GM21390 (cell line): ENCODE results near the gene FBXW4.
"Not testable (repeated sequence)": the region's sequence is repeated elsewhere in the genome, so short reads cannot be mapped to it uniquely, and the experiment has no call there.

Experiments used
- ATAC-seq: cut with Tn5 transposase; IDR thresholded peaks from one replicate; pipeline ENCODE4 v1.9.1; 2021; ENCODE audit not compliant: unreplicated experiment

FBXW4 gene

DNA sequence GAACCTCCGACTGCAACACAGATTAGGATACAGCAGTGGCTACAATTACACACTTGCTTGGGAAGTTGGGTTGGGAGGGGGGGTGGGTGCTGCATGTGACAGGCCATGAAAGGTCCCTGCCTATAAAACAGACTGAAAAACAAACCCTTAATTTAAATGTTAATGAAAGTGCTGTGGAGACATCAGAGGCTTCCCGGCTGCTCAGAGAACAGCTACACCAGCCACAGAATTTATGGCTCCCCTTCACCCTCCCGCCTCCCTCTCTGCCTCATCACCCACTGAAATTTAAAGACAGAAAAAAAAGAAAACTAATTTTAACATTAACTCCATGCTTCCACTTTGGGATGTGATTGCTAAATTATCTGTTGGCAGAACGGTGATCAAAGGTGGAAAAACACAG, 34.7 kb downstream of the FBXW4 start:
- no peak for ATAC-seq

DNA sequence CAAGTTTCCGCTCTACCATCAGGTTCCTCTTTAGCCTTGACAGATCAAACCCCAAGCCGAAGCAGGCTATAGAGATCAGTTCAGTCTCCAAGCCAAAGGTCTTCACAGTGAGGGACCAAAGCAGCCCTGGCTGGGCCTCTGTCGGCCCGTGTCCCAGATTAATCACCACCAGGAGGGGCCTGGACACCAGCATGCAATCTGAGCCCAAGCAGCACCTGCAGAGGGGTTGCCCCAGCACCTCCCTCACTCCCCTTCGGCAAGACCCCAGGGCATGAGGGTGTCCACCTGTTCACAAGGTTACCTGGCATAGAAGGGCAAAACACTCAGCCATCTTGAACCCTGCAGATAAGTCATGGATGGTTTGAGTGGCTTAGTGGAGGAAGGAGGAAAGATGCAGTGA, 36.0 kb downstream of the FBXW4 start:
- ATAC-seq, result no peak

DNA sequence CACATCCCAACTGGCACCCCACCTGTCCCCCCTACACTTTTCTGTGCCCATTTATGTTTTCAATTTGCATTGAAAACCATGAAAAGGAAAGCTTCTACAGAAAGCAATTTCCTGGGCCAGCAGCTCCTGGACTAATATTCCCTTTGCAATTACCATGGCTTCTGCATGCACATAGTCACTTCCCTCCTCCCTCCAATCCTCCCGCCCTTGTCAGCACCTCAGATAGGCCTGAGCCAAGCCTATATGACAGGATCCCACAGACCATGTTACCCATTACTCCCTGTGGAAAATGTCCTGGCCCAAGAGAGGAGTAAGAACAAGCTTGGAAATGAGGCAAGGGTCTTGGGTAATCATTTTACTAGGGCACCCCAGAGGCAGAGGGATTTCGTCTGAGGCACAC, 38.1 kb downstream of the FBXW4 start:
- no peak for ATAC-seq

DNA sequence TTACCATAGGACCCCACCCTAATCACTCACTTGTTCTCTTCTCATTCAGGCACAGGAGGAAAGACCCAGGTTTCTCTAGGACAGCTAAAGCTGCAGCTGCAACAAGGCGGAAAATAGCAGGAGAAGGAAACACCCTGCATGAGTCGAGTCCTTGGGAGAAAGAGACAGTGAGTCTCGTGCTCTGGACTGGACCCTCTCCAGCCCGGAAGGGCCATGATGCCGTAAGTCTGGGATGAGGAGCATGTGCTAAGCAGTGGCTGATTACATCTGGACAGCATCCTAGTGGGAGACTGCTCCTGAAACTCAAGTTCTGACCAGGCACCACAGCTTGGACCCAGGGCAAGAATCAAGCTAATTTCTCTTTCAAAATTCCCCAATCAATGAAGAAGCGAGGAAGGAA, 39.4 kb downstream of the FBXW4 start:
- no peak for ATAC-seq

DNA sequence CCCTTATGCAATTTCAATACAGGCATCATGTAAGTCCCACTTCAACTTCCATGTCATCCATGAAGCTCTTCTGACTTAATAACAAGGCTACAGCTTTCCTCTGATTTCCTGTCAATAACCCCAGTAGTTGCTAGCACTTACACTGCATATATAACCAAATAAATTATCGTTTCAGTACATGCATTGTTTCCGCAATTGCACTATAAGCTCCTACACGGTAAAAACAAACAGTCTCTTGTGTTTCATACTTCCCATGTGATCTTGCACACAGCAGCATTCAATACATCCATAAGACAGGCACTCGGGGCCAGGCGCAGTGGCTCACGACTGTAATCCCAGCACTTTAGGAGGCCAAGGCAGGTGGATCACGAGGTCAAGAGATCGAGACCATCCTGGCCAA, 41.4 kb downstream of the FBXW4 start:
- no peak for ATAC-seq

DNA sequence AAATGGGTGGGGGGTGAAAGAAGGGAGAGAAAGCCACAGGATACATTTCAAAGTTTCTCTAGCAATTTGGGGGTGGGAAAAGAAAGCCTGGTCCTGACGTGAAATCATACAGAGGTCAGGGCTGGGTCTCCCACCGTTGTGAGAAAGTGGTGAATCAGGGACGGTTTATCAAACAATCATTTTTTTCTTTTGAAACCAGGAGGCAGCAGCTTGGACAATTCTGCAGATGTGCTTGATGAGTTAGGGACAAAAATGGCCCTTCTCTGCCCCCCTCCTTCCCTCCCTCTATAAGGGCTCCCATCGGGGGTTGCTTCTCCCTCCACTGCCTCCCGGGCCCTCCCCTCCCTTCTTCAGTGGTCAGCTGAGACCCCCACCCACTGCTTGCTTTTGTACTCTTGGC, 43.6 kb downstream of the FBXW4 start:
- no peak for ATAC-seq

DNA sequence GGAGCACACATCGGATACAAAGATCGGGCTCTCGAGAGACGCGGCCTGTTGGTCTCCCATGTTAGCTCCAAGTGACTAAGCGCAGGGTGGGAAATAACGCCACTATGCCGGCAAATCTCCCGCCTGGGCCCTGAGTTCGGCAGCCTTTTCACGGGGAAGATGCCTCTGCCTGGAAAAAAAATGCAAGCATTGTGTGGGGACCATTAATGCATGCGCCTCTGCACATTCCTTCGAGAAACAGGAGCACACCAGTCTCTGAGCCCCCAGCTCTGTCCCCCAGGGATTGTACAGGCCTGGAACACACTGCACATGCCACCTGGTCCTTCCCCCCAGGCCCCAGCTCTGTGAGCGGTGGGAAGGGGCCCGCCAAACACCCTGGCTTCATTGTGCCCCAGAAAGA, 44.1 kb downstream of the FBXW4 start:
- no peak for ATAC-seq

DNA sequence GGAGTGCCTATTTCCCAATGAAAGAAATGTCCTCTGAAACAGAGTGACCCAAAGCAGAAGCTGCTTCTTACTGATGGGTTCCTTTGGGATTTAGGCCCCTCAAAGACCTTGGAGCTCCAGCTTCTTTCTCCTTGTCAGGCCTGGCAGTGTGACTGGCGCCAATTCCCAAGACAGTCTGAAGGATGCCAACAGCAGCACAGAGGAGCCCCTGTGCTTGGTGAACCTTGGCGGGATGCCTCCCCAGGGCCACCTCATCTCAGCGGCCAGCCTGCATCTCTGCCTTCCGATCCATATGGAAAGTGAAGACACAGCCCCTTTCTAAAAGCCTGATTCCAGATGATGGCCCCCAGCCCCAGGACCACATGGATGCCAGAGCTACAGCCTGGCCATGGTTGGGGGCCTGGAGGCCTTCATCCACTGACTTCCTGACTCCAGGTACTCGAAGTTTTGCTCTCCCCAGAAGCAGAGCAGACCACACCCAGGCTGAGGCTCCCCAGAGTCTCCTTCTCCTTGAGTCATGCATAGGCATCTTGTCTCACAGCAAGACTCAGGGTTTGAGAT, 45.4 kb downstream of the FBXW4 start:
- no peak for ATAC-seq

DNA sequence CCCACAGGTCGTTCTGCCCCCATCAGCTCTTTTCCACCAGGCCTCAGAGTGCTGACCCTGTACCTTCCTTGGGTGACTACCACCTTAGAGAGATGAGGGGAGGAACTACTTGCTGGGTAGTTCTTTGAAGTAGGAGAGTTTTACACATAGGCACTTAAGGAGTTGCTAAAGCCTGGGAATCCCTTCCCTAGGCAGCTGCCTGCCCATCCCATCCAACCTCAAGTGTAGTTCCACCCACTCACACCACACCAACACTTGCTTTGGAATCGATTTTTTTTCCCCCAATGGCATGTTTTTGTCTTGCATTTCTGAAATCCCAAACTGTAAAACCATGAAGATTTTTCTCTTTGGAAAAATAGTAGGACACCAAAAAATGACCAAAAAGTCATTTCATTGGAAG, 47.7 kb downstream of the FBXW4 start:
- no peak for ATAC-seq

DNA sequence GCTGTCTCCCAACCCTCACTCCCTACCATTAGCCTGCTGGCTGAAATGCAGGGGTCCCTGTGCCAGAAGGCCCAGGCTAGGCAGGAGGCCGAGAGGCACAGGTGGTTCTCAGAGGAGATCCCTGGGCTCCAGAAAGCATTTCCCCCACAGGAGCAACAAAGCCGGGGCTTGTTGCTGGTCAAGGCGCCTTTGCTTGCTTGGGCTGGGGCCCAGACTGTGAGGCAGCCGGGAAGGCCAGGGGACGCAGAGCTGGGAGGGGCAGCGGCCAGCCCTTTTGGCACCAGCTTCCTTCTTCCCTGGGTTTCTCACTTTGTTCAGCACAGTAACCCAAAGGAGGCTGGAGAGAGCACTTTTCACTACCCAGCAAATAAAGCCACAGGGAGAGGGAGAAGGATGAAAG, 48.6 kb downstream of the FBXW4 start:
- ATAC-seq, result no peak

DNA sequence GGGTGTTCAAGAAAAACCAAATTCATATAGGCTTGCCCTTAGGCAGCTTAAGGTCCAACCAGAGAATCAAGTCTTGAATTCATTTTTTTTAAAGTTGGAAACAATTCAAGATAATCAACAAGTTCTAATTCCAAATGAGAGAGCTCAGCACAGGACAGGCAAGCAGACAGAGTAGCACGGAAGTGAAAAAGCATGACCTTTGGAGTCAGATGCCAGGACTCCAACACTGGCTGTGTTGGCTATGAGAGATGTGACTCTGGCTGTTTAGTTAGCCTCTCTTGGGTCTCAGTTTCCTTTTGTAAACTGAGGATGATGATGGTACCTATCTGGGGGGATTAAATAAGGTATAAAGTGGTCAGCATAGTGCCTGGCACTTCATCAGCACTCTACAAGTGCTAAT, 49.3 kb downstream of the FBXW4 start:
- no peak for ATAC-seq

DNA sequence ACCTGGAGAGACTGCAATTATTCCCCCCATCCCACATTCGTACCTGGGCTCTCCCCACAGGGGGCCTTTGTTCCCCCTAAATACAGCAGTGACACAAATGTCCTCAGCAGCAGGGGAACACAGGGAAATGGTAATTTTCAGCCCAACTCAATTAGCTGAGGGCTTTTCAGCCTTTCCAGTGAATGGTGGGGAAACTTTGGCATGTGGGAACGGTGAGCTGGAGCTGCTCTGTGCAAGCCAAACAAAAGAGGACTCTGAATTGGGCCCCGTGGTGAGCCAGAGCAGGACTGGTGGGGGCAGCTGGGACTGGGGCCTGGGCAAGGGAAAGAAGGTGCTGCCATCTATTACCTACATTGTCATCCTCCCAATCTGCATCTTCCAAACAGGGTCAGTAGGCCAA, 51.0 kb downstream of the FBXW4 start:
- ATAC-seq, result no peak

DNA sequence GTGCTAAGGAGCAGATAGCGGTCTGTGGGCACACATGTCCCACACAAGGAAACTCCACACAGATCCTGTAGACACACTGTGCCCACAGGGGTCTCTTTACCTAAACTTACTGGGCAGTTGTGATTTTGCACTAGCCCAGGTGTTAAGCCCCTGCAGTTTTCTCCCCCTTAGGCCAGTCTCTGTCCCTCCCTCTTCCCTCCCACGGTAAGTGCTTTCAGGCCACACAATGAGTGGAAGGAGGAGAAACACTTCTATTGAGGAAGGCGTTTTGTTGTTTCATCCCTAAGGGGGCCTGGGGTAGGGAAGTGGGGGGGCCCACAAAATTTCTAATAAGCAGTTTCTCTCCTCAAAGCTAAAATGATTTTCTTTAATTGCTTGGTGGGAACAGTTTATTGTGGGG, 51.4 kb downstream of the FBXW4 start:
- ATAC-seq, result no peak

DNA sequence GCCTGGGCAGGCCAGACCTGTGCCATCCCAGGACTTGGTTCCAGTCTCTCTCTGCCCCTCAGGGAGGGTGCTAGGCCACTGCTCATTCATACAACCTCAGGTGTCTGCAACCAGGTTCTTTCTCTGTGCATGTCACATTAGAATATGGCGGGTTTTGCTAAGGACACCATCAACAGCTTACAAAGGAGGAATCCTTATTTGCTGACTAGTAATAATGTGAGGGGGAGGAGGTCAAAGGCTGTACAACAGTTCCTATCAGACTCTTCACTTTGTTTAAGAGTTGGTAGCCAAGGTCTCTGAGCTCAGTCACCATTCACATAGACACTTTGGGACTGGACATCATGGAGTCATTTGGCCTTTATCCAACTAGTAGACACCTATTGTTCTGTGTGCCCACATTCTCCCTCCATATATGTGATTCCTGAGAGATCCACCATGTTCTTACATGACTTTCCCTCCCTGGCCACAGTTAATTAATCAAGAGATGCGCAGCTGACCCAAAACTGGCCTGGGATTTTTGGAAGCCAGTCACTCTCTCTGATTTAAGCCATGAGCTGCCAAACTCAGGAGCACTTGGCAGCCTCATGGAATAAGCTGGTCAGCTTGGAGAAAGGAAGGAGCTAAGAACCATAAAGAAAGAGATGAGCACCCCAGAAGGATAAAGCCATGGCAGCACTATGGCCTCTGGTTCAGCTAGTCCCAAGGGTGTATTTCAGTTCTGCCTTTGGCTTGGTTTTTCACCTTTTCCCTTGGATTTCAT, 55.6 kb downstream of the FBXW4 start:
- ATAC-seq, result no peak

DNA sequence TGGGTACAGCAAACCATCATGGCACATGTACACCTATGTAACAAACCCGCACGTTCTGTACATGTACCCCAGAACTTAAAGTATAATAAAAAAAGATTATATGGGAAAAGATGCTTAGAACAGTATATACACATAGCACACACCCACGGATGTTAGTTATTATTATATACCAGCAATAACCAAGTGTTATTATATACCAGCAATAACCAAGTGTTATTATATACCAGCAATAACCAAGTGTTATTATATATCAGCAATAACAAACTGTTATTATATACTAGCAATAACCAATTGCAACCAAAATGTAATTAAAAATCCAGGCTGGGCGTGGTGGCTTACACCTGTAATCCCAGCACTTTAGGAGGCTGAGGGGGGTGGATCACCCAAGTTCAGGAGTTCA, 61.5 kb downstream of the FBXW4 start:
- not testable (repeated sequence) for ATAC-seq

DNA sequence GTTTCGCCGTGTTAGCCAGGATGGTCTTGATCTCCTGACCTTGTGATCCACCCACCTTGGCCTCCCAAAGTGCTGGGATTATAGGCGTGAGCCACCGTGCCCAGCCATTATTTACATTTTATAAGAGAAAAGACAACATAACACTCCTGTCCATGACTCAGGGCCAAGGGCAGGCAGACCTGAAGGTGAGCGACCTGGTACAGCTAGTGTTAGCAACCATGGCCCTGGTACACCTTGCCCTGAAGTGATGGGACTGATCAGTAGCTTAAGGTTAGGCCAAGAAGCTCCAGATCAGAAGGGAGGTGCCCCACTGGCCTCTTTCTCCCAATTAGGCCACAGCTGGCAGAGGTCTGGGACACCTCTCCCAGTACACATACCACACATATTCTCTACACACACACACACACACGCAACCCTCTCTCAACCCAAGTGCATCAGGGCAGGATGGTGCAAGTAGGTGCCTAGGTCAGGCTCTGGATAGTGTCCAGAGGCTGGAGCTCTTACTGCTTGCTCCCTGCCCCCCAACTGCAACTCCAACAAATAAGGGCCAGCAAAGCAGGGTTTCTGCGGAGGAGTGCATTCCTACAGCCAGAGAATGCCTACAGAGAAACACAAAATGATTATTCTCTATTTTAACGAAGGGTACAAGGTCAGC, 63.0 kb downstream of the FBXW4 start:
- no peak for ATAC-seq

DNA sequence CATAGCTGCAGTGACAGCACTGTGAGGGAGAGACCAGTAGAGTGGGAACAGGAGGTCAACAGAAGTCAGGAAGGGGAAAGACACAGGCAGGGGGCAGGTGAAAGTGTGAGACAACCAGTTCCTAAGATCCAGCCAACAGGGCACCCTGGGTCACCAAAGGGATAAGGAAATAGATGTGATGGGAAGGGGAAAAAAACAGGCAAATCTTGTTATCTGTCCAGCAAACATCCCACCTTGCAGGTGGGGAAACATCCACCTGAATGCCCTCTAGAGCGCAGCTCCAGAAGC, 64.4 kb downstream of the FBXW4 start:
- no peak for ATAC-seq

DNA sequence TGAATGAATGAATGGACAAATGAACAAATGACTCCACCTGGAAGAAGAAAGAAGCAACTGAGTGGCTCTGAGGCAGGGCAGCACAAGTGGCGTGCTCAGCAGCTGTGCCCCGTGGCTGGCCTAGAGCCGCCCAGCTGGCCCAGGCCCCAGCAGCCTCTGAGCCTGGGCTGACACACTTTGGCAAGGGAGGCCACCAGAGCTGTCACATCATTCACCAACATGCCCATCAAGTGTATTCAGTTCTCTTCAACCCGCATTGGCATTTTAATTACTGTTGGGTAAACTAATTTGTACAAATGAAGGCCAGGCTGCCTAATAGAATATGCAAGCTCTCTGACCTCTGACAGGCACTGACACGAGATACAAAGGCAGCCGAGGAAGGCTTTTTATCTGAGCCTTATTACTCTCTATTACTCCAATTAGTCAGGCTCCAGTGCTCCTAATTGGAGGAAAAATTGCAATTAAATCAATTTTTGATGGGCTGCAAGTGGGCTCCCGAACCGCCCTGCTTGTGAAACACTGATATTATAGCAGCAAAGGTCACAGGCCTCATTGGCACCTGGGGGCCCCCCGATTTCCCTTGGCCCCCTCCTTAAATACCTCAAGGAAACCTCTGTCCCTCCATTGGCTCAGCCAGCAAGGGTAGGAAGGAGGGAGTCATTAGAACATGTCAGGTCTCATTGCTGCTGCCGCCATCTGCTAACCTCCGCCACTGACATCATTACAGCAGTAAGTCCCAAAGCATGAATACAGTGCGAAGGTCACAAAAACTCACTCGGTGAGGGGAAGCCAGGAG, 64.9 kb downstream of the FBXW4 start:
- no peak for ATAC-seq

DNA sequence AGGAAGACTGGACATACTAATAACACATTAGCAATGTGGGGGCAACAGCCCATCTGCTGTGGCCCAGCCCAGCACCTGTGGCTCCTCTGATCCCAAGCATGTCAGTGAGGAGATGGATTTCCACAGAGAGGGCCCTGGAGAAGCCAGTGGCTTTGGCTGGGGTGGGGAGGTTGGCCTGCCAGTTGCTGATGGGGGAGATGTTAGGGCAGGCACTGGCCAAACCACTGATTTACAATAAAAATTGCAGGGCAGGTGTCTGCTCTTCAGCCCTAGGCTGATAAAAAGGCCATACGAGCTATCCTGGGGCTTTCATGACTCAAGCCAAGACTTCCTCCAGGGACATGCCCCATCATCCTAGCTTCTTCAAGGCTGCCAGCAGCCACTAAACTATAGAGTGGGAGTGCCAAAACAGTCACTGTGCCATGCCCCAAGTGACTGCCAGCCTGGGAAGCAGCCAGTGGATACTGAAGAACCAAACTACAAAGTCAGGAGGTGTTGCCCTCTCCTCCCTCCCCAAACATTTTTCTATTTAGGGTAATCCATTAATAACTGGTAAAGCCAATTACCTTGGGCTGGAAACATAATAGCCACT, 69.1 kb downstream of the FBXW4 start:
- no peak for ATAC-seq

DNA sequence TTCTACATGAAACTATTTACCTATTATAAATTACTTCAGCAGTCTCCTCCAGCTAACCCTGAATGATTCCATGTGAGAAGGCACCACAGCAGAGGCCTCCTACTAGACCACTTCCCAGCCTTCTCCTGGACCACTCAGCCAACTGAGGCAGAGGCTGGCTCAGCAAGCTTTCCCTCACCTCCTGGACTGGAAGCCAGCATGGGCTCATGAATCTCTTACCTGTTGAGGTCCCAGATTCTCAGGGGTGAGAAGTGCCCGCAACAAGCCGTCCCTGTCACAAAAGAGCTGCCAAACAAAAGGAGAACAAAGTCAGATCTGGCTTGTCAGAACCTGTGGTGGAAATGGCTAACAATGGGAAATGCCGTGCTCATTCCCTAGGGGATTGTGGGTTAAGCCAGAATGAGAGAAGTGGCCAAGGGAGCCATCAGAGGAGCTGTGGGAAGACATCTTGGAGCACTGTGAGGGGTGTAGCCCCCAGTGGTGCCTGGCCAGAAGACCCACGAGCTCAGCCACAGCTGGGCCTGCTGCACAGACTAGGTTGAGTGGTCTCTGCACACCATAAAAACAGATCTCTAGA, 70.4 kb downstream of the FBXW4 start:
- no peak for ATAC-seq

DNA sequence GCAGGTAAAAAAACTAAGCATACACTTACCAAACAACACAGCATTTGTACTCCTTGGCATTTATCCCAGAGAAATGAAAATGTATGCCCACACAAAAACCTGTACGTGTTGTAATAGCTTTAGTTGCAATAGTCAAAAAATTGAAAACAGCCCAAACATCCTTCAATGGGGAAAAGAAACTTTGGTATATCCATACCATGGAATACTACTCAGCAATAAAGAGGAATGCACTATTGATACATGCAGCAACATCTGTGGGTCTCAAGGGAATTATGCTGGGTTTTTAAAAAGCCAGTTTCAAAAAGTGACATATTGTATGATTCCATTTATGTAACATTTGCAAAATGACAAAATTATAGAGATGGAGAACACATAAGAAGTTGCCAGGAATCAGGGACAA, 71.4 kb downstream of the FBXW4 start:
- no peak for ATAC-seq
